SK-N-MC (cell line): ENCODE measurements around the gene ZMAT3.

ENCODE experiments used
- EZH2 ChIP-seq: fragments of 200-600 bp; sonication (generic); IDR thresholded peaks from one replicate; pipeline ENCODE4 v1.6.1; 2017; ENCODE audit warnings: antibody characterized with exemption
- FOXP2 ChIP-seq: optimal IDR thresholded peaks from 2 replicates; pipeline ENCODE3; 2011; ENCODE audit warnings: mild to moderate bottlenecking, moderate library complexity; ENCODE audit not compliant: insufficient read depth; ENCODE audit errors: extremely low read length, control extremely low read depth
- POLR2AphosphoS5 ChIP-seq: IDR thresholded peaks from 2 replicates; pipeline ENCODE4 v1.6.1; 2012; ENCODE audit warnings: mild to moderate bottlenecking, low read depth, low read length, borderline replicate concordance

- TF ChIP-seq POLR2AphosphoS5, result no peak
- TF ChIP-seq EZH2, result no peak
- TF ChIP-seq FOXP2, result no peak
Observed at GRCh38 chr3:179081885-179082284, 10.3 kb upstream of the ZMAT3 start.
